ENCODE measurements around the gene RTP5. TPM values are rescaled to one million over a fixed set of nuclear protein-coding genes. Genes with fewer than 3 reads are reported as not detected.

RTP5 gene
- polyA plus RNA-seq, 1 experiment, result not detected

- no peak for TF ChIP-seq CTCF (IDR thresholded peaks at IDR 0.05; ENCODE audit: insufficient read depth, low read depth, low read length)
- CTCF ChIA-PET, result no interaction called here
- no peak overlapping the region for H3K4me3 ChIP-seq (ENCODE audit: low read depth, low read length)
- no peaks in the 10 kb centered on the region for H3K36me3 ChIP-seq (ENCODE audit: control insufficient read depth, insufficient read depth, low read length)
- DNase-seq (ENCODE audit: low read depth), result no peak
- POLR2A ChIA-PET, result no interaction called here
- peaks cover 12% of the 10 kb centered on the region for H3K27me3 ChIP-seq (ENCODE audit: control insufficient read depth, insufficient read depth, low read length)
Measured at GRCh38 chr2:241871538-241872312, 2.2 kb downstream of the RTP5 start.

GRCh38 chr2:241872313-241872642, 2.7 kb downstream of the RTP5 start:
- no peak for TF ChIP-seq CTCF (IDR thresholded peaks at IDR 0.05; ENCODE audit: insufficient read depth, low read depth, low read length)
- H3K27me3 ChIP-seq (ENCODE audit: control insufficient read depth, insufficient read depth, low read length), result peaks cover 7% of the 10 kb centered on the region
- no peak for DNase-seq (ENCODE audit: low read depth)
- no peak overlapping the region for H3K4me3 ChIP-seq (ENCODE audit: low read depth, low read length)
- POLR2A ChIA-PET, result no interaction called here
- CTCF ChIA-PET, result no interaction called here
- H3K36me3 ChIP-seq (ENCODE audit: control insufficient read depth, insufficient read depth, low read length), result no peaks in the 10 kb centered on the region

GRCh38 chr2:241873081-241873802, 3.7 kb downstream of the RTP5 start:
- no peak for TF ChIP-seq CTCF (IDR thresholded peaks at IDR 0.05; ENCODE audit: insufficient read depth, low read depth, low read length)
- CTCF ChIA-PET, result no interaction called here

GRCh38 chr2:241873803-241874110, 4.2 kb downstream of the RTP5 start:
- POLR2A ChIA-PET, result no interaction called here

More at GRCh38 chr2:241873081-241873802, 3.7 kb downstream of the RTP5 start:
- Histone ChIP-seq H3K4me3 (ENCODE audit: low read depth, low read length) (no peak overlapping the region), H3K27me3 (ENCODE audit: control insufficient read depth, insufficient read depth, low read length) (no peaks in the 10 kb centered on the region), H3K36me3 (ENCODE audit: control insufficient read depth, insufficient read depth, low read length) (no peaks in the 10 kb centered on the region)
- POLR2A ChIA-PET, result no interaction called here
- no peak for DNase-seq (ENCODE audit: low read depth)

More at GRCh38 chr2:241873803-241874110, 4.2 kb downstream of the RTP5 start:
- TF ChIP-seq CTCF (IDR thresholded peaks at IDR 0.05; ENCODE audit: insufficient read depth, low read depth, low read length), result no peak
- Histone ChIP-seq H3K27me3 (ENCODE audit: control insufficient read depth, insufficient read depth, low read length) (no peaks in the 10 kb centered on the region), H3K36me3 (ENCODE audit: control insufficient read depth, insufficient read depth, low read length) (no peaks in the 10 kb centered on the region), H3K4me3 (ENCODE audit: low read depth, low read length) (no peak overlapping the region)
- CTCF ChIA-PET, result no interaction called here
- DNase-seq (ENCODE audit: low read depth), result no peak
